HepG2 (cell line): ENCODE results near the gene ABCB7. TPM values are rescaled to one million over a fixed set of nuclear protein-coding genes. Genes with fewer than 3 reads are reported as not detected.

ENCODE experiments used
- ATAC-seq: fragments of 200-7000 bp; cut with Tn5 transposase; 3 replicates; pipeline ENCODE4 v1.9.1; 2020; ENCODE audit warnings: mild to moderate bottlenecking, moderate library complexity
- BruUV-seq: library from RNA; stranded (reverse); fragments of 400-500 nt; replicated peaks from 2 replicates; lab custom pipeline; 2021; lab: Mats Ljungman, UMichigan
- CTCF ChIA-PET: fragments of 300-600 bp; formaldehyde crosslinking; extraction: SDS; loops from one replicate; lab custom pipeline; 2021; ENCODE audit warnings: low total read pairs, inconsistent platforms, low intra/inter-chr PET ratio; lab: Yijun Ruan, JAX
- POLR2A ChIA-PET: fragments of 350-600 bp; sonication (Branson Sonifier 250); formaldehyde crosslinking; loops from one replicate; lab custom pipeline; 2020; ENCODE audit warnings: antibody characterized with exemption, inconsistent platforms; lab: Yijun Ruan, JAX
- DNase-seq: peaks from one replicate; pipeline ENCODE4 v3.0.0-alpha.2; 2015; ENCODE audit warnings: low spot score
- FAIRE-seq: peaks from 3 replicates; lab custom pipeline; 2011; peaks lifted over from hg19 to GRCh38; lab: Jason Lieb, UNC
- H2AFZ ChIP-seq: one replicate; pipeline ENCODE4 v1.6.1; 2011; ENCODE audit warnings: low read length, inconsistent platforms
- H3K27ac ChIP-seq: fragments of 300-600 bp; 3 replicates; pipeline ENCODE4 v1.8.0; 2011; ENCODE audit warnings: mixed run types, mild to moderate bottlenecking, mixed read lengths, low read length, inconsistent platforms; ENCODE audit not compliant: insufficient read depth; ENCODE audit errors: extremely low read length
- H3K27me3 ChIP-seq, 2 experiments: fragments of 200-600 bp in 1 of 2; 2 replicates in 1 of 2; 3 replicates in 1 of 2; pipeline versions ENCODE4 v1.6.0 to v1.8.0; 2011; ENCODE audit warnings: low read length in 2 of 2, mild to moderate bottlenecking in 2 of 2, moderate library complexity in 2 of 2, inconsistent platforms in 1 of 2; ENCODE audit not compliant: insufficient read depth in 2 of 2, control insufficient read depth in 1 of 2
- H3K36me3 ChIP-seq, 2 experiments: fragments of 200-600 bp in 1 of 2; replicated peaks in 1 of 2; 2 replicates in 1 of 2; 3 replicates in 1 of 2; pipeline versions ENCODE4 v1.5.1 to v1.8.0; 2011; ENCODE audit warnings: low read length in 2 of 2, inconsistent platforms in 1 of 2; ENCODE audit not compliant: insufficient read depth in 2 of 2, control insufficient read depth in 1 of 2
- H3K4me1 ChIP-seq: 2 replicates; pipeline ENCODE4 v1.5.1; 2012; ENCODE audit warnings: low read length, inconsistent platforms; ENCODE audit not compliant: insufficient read depth
- H3K4me2 ChIP-seq: 2 replicates; pipeline ENCODE4 v1.6.0; 2011; ENCODE audit warnings: low read depth, low read length, inconsistent platforms
- H3K4me3 ChIP-seq, 3 experiments: fragments of 200-600 bp in 1 of 3; sonication (generic), shearing (Covaris generic) in 1 of 3; replicated peaks in 1 of 3; 2 replicates each; pipeline ENCODE4 v1.5.1; 2011 to 2016; ENCODE audit warnings: low read length in 3 of 3, inconsistent platforms in 2 of 3, low read depth in 2 of 3, mild to moderate bottlenecking in 2 of 3, control low read depth in 1 of 3, mixed read lengths in 1 of 3; ENCODE audit not compliant: insufficient read depth in 1 of 3
- H3K79me2 ChIP-seq: one replicate; pipeline ENCODE4 v1.6.1; 2011; ENCODE audit warnings: low read length, inconsistent platforms; ENCODE audit not compliant: insufficient read depth
- H3K9ac ChIP-seq: 2 replicates; pipeline ENCODE4 v1.6.0; 2011; ENCODE audit warnings: mild to moderate bottlenecking, low read depth, low read length, inconsistent platforms; ENCODE audit not compliant: insufficient read depth
- H3K9me3 ChIP-seq: 2 replicates; pipeline ENCODE4 v1.5.1; 2012; ENCODE audit warnings: mild to moderate bottlenecking, low read length
- H4K20me1 ChIP-seq: 2 replicates; pipeline ENCODE4 v1.6.0; 2011; ENCODE audit warnings: inconsistent platforms, mild to moderate bottlenecking, low read length, moderate library complexity; ENCODE audit not compliant: insufficient read depth
- GABPB1 ChIP-seq: IDR thresholded peaks from 2 replicates; pipeline ENCODE4 v1.6.1; 2016; ENCODE audit warnings: mild to moderate bottlenecking, missing genetic modification reagents, moderate library complexity, missing compliant biosample characterization
- HOXD1 ChIP-seq: sonication (generic); formaldehyde crosslinking; IDR thresholded peaks from 2 replicates; pipeline ENCODE4 v1.5.0; 2020; ENCODE audit warnings: missing genetic modification reagents
- MAFF ChIP-seq: IDR thresholded peaks from 2 replicates; pipeline ENCODE4 v1.6.1; 2011; ENCODE audit warnings: low read depth, low read length, improper control_type of control experiment
- MAFK ChIP-seq, 2 experiments: IDR thresholded peaks in 1 of 2; conservative IDR thresholded peaks in 1 of 2; 2 replicates each; pipeline ENCODE4 v1.6.1; 2011; ENCODE audit warnings: improper control_type of control experiment in 2 of 2, low read length in 2 of 2
- MTF1 ChIP-seq: sonication (generic); formaldehyde crosslinking; IDR thresholded peaks from 2 replicates; pipeline ENCODE4 v1.5.0; 2020; ENCODE audit warnings: missing genetic modification reagents
- SNAPC4 ChIP-seq: sonication (generic); formaldehyde crosslinking; IDR thresholded peaks from 2 replicates; pipeline ENCODE4 v1.4.0; 2020; ENCODE audit warnings: mild to moderate bottlenecking, missing genetic modification reagents
- ZNF44 ChIP-seq: sonication (generic); formaldehyde crosslinking; IDR thresholded peaks from 2 replicates; pipeline ENCODE4 v1.5.1; 2020; ENCODE audit warnings: mild to moderate bottlenecking, missing genetic modification reagents
- ZNF839 ChIP-seq: sonication (generic); formaldehyde crosslinking; IDR thresholded peaks from 2 replicates; pipeline ENCODE4 v1.4.0; 2020; ENCODE audit warnings: missing genetic modification reagents, mild to moderate bottlenecking, borderline replicate concordance
- WGBS: methylation state at CpG from one replicate; pipeline ENCODE4 v1.1.6; 2017; ENCODE audit warnings: low lambda C conversion rate; 5-methylcytosine and 5-hydroxymethylcytosine counted together
- in situ Hi-C: cut with HindIII; loops from 2 replicates; pipeline ENCODE4 v1.10.0; 2017; ENCODE audit warnings: low pct_unique_long_range_greater_than_20kb; ENCODE audit not compliant: extremely low pct_ligation_motif_present
- intact Hi-C: fragments of 100-400 bp; cut with micrococcal nuclease; formaldehyde crosslinking; loops from one replicate; pipeline ENCODE4 v1.10.0; 2022; ENCODE audit not compliant: unreplicated experiment
- polyA plus RNA-seq, 8 experiments: library from polyadenylated mRNA; depleted of rRNA in 3 of 8; stranded (reverse) in 7 of 8; unstranded in 1 of 8; fragments of >200 nt; fragmentation: Illumina TruSeq in 4 of 8; extraction: Trizol in 4 of 8; gene quantifications; 2 replicates each; pipeline versions ENCODE4 v1.2.1 to v1.2.3, GENCODE V29; 2011 to 2016; ENCODE audit warnings: low read depth in 4 of 8, missing spikeins in 1 of 8, mixed read lengths in 1 of 8; ENCODE audit not compliant: insufficient read depth in 1 of 8
- total RNA-seq, 5 experiments: library from RNA; depleted of rRNA; stranded (reverse); fragments of >200 nt; fragmentation: Illumina TruSeq; extraction: Trizol; gene quantifications; 2 replicates each; pipeline ENCODE4 v1.2.3, GENCODE V29; 2016; ENCODE audit warnings: low read depth in 1 of 5

ABCB7 gene
- total and polyA plus RNA-seq, 2 of the 13 experiments (the other 11 are each of a cell fraction or from before 2014, with no cell fraction given): 27.7 to 28.7 TPM

DNA sequence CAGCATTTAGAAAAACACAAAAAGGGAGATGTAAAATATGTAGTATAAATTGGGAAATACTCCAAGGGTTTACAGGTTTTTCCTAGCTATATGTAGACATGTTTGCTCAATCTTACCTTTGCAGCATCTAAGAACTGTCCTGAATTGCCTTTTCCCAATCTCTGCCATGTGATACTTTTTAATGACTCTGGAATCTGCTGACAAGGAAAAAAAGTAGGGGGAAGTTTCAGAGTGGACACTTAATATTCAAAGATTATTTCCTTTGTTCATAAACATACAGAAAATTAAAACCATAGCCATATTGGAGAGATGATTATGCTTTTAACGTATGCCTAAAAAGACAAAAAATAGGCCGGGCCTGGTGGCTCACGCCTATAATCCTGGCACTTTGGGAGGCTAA, 41.4 kb downstream of the ABCB7 start:
- Histone ChIP-seq H3K4me2 (no peak overlapping the region), H3K4me1 (no peaks in the 10 kb centered on the region), H3K9ac (no peak overlapping the region), H3K79me2 (no peaks in the 10 kb centered on the region), H3K27me3 (no peaks in the 10 kb centered on the region), H3K9me3 (no peaks in the 10 kb centered on the region), H4K20me1 (no peaks in the 10 kb centered on the region), H3K4me3 (no peak overlapping the region), H3K27ac (no peak overlapping the region), H2AFZ (no peak overlapping the region), H3K36me3 (no peaks in the 10 kb centered on the region)
- no peak for DNase-seq
- ChIA-PET CTCF (no interaction called here), POLR2A (no interaction called here)
- ATAC-seq: no peak
- 100% methylated on average over 3 of the region's 3 CpGs for WGBS
- in situ Hi-C loops: no loop called here
- TF ChIP-seq MAFF (peak; percentile 40; the same call in 1 of the 2 replicates), HOXD1 (CRISPR knock-in tag) (no peak), GABPB1 (no peak), MAFK (conservative IDR thresholded peaks at IDR 0.05 in 1 of 2, IDR thresholded peaks at IDR 0.05 in 1 of 2; ENCODE audit: low read length in 2 of 2) (peak; percentile 27 to 74; a peak in 2 of 4 replicates), ZNF839 (CRISPR knock-in tag) (no peak), MTF1 (CRISPR knock-in tag) (no peak), SNAPC4 (CRISPR knock-in tag) (no peak), ZNF44 (CRISPR knock-in tag) (no peak)
- no peak for FAIRE-seq
- no TSS peak for BruUV-seq
- intact Hi-C loops: no loop called here
